Measurements from ENCODE around the gene TLCD3B.

DNA sequence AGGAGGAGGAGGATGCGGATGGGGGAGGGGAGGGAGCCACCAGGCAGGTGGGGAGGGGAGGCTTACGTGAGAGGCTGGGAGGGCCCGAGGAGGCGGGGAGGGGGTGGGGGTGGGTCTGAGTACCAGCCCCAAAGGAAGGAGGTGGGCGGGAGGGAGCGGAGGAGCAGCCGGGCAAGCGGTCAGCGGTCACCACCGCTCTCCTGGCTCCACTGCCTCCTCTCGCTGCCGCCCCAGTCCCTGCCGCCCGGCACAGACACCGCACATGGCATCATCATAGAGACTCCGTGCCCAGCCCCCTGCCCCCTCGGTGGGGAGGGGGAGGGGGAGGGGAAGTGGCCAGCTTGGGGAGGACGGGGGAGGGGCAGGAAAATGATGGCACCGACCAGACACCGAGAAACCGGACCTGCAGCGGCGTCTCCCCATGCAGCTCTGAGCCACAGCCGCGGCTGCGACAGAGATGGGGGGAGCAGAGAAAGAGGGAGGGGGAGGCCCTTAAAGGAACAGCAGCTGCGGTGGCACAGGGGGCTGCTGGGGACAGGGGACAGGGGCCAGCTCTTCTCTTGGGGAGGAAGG is at the start of gene TLCD3B:
- no peak for TF ChIP-seq CTCF (IDR thresholded peaks at IDR 0.05; ENCODE audit: low read depth, low read length, missing input control)
- TF ChIP-seq ZBTB33 (IDR thresholded peaks at IDR 0.05): no peak
- no peak for TF ChIP-seq JUND (IDR thresholded peaks at IDR 0.05)
- no peak for TF ChIP-seq MAX (IDR thresholded peaks at IDR 0.05)
- TF ChIP-seq RAD21 (IDR thresholded peaks at IDR 0.05): no peak
- TF ChIP-seq GABPA (IDR thresholded peaks at IDR 0.05 in 1 of 2, conservative IDR thresholded peaks at IDR 0.05 in 1 of 2): no peak
- no peak for TF ChIP-seq FOXA1 (IDR thresholded peaks at IDR 0.05)
